Right ventricle myocardium superior (tissue), 1 donor: ENCODE results near the gene CCDC150. TPM values are rescaled to one million over a fixed set of nuclear protein-coding genes. Genes with fewer than 3 reads are reported as not detected.
"Not testable (repeated sequence)": the region's sequence is repeated elsewhere in the genome, so short reads cannot be mapped to it uniquely, and the experiment has no call there.

Source experiments
- ATAC-seq: fragments of 200-7000 bp; cut with Tn5 transposase; one replicate; pipeline ENCODE4 v1.9.1; 2020; ENCODE audit warnings: mild to moderate bottlenecking; ENCODE audit not compliant: poor library complexity
- DNase-seq: peaks from one replicate; pipeline ENCODE4 v3.0.0-alpha.2; 2020
- intact Hi-C: fragments of 100-400 bp; cut with DNase I; formaldehyde crosslinking; loops from one replicate; pipeline ENCODE4 v1.11.2; 2022
- long read RNA-seq: library from polyadenylated mRNA; unstranded; transcript quantifications from one replicate; pipeline ENCODE4 v2.0.0, GENCODE V29; 2021
- total RNA-seq: library from RNA; stranded (reverse); fragmentation: NEBNext Ultra II Directional; extraction: Animal tissue kit (Norgen Biotek cat#: 25700); gene quantifications from one replicate; pipeline ENCODE4 v1.2.1, GENCODE V29; 2021
- donor health status: DM: no; HTN: yes; CAD: no; lungs with severe emphysema.

Gene CCDC150
- 0.97 TPM for total RNA-seq
- long read RNA-seq, partial matches to known transcripts, result 0 of 1 reads
- long read RNA-seq, other reads (novel, unspliced or antisense), result 1 of 1 reads

- ATAC-seq (peak; percentile 100), DNase-seq (peak; percentile 96)
- intact Hi-C loops, result no loop called here
These were observed at the start of gene CCDC150 for GRCh38 chr2:196639180-196640030. CCDC150 (plus strand) TSS chr2:196639715; CDS start chr2:196639767, 52 bp downstream.

GRCh38 chr2:196590286-196590685 is 49.2 kb upstream of the CCDC150 start:
- intact Hi-C loops, result loop anchor here (10.0 kb wide), 2 partner anchors 55 to 115 kb away; no protein-coding TSS in a partner anchor
- ATAC-seq, result no peak
- DNase-seq, result no peak

GRCh38 chr2:196591004-196591403 is 48.5 kb upstream of the CCDC150 start:
- intact Hi-C loops, result loop anchor here (10.0 kb wide), 2 partner anchors 56 to 116 kb away; no protein-coding TSS in a partner anchor
- DNase-seq, result no peak

DNA sequence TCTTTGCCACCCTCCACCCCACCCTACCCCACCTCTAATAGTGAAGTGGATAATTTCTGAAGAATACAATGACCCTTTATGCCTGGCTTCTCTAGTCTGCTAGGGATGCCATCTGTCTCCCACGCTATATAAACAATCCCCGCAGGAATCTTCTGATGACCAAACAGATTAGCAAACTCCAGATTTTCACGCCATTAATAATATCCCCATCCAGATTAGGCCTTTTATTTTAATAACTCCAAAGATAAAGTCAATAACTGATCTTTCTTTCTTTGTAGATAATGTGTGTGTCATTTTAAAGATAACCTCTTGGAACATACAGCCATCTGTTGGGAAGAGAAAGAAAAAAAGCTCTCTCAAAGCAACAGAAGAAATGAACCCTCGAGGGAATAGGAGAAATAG is 47.9 kb upstream of the CCDC150 start:
- no peak for ATAC-seq
- no peak for DNase-seq
- intact Hi-C loops, result loop anchor here (10.0 kb wide), 2 partner anchors 57 to 117 kb away; no protein-coding TSS in a partner anchor

More at GRCh38 chr2:196591004-196591403, 48.5 kb upstream of the CCDC150 start:
- no peak for ATAC-seq

DNA sequence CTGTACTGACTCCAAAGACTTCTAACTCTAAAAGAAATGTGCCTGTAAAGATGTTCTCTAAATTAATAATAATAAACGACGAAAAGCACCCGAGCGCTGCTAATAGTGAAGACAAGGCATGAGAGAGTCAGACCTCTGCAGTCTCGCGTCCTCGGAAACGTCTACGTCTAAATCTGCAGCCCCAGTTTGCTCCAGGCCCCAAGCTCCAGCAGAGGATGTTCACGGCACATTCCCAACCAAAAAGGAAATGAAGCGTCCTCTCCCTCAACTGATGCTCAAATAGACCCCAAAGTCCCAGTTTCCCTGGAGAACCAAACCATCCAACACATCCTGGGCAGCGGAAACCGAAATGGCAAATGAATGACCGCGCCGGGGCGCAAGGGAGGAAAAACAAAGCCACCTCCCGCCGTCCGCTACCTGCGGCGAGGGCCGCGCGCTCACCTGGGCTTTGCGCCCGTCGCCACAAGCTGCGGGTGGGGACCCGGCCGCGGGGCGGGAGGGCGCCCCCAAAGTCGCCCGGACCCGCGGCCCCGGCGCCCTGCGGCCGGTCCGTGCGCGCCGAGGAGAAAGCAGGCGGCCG is 47.1 kb upstream of the CCDC150 start:
- ATAC-seq (peak; percentile 30), DNase-seq (no peak)
- intact Hi-C loops, result loop anchor here (10.0 kb wide), 2 partner anchors 58 to 118 kb away; no protein-coding TSS in a partner anchor

- DNase-seq (peak; percentile 65), ATAC-seq (peak; percentile 89)
- intact Hi-C loops, result loop anchor here (10.0 kb wide), 2 partner anchors 58 to 118 kb away; no protein-coding TSS in a partner anchor
These were observed 46.3 kb upstream of the CCDC150 start, which contains the start of gene HECW2 for GRCh38 chr2:196592911-196593881. HECW2 (minus strand) TSS chr2:196593554.

DNA sequence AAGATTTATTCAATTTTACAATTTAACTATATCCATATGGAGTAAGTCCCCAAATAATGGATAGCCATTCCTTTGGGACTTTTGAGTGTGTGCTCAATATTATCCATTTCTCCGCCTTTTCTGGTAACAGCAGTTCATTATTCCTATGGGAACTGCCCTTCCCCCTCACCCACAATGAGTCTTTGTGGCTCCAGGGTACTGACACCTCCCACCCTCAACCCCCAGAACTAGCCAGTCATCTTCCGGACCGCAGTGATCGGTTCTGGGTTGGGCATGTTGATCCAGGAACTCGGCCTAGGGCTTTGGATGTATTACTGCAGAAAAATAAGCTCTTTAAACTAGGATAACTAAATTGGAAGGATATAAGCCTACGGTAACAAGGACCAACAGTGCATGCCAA is 45.4 kb upstream of the CCDC150 start:
- intact Hi-C loops, result loop anchor here (10.0 kb wide), 2 partner anchors 59 to 119 kb away; no protein-coding TSS in a partner anchor
- ATAC-seq, result no peak
- DNase-seq, result no peak

DNA sequence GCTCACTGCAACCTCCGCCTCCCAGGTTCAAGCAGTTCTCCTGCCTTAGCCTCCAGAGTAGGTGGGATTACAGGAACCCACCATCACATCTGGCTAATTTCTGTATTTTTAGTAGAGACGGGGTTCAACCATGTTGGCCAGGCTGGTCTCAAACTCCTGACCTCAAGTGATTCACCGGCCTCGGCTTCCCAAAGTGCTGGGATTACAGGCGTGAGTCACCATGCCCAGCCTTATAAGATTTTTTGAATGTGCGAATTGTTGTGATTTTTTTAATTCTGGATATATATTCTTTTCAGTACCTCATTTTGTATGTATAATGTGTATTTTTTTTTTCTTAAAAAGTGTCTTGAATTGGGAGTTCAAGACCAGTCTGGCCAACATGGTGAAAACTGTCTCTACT is 42.0 kb upstream of the CCDC150 start:
- intact Hi-C loops, result loop anchor here (10.0 kb wide), 2 partner anchors 63 to 123 kb away; no protein-coding TSS in a partner anchor
- DNase-seq (no peak), ATAC-seq (no peak)

DNA sequence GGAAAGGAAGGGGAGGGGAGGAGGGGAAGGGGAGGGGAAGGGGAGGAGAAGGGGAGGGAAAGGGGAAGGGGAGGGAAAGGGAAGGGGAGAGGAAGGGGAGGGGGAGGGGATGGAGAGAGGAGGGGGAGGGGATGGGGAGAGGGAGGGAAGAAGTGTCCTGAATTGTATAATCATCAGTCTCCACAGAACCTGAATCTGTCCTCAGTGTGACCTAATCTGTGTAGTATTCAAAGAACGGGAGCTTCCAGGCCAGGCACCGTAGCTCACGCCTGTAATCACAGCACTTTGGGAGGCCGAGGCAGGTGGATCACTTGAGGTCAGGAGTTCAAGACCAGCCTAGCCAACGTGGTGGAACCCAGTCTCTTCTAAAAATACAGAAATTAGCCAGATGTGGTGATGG is 41.1 kb upstream of the CCDC150 start:
- ATAC-seq (no peak), DNase-seq (no peak)
- intact Hi-C loops, result loop anchor here (10.0 kb wide), 2 partner anchors 64 to 124 kb away; no protein-coding TSS in a partner anchor

DNA sequence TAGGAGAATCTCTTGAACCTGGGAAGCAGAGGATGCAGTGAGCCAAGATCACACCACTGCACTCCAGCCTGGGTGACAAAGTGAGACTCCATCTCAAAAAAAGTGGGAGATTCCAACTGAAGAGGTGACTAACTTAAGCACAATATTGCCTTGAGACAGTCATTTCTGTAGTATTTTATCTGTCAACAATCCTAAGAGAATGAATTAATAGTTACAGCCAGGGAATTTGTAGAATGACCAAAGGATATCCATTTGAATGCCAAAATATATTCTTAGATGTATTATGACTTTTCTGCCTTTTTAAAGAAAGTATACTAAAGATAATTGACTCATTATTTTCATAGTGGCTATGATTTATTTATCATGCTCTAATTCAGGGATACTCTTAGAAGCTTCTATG is 40.7 kb upstream of the CCDC150 start:
- no peak for DNase-seq
- intact Hi-C loops, result loop anchor here (10.0 kb wide), 2 partner anchors 64 to 124 kb away; no protein-coding TSS in a partner anchor
- ATAC-seq, result no peak

DNA sequence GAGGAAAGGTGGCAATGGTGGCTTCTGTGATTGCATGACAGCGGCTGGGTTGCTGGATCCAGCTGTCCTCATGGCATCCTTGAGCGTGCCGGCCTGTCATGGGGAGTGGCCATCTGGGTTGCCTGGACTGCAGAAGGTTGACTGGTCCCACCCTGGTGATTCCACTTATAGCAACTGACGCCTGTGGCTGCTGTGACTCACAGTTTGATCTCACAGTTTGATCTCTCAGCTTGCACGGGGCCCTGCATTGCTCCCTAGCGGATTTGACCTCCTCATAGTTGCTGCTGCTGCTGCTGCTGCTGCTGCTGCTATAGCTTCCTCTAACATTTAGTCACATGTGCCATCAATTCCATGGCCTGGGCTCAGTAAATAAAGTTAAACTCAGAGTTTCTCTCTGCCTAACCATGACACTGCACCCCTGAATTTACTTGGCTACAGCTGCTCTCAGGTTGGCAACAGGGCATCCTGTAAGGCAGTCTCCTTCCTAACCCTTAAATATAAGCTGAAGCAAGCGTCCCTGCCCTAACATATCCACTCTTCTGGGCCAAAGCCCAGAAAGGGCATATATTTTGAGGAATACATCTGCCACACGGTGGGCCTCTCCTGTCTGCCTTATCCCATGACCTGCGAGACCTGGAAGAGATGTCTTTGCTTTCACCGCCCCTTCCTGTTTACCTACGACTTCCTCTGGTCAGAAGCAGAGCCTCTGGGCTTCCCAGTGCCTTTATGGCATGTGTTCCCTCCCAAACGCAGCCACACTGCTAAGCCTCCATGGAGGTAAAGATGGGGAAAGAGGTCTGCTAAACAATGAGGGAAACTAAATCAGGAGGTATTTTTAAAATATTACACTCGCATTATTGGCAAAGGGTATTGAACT is 37.8 kb upstream of the CCDC150 start:
- intact Hi-C loops, result no loop called here
- ATAC-seq (peak; percentile 95), DNase-seq (peak; percentile 69)

- ATAC-seq, result no peak
These were observed 35.3 kb upstream of the CCDC150 start for GRCh38 chr2:196604196-196604595.

GRCh38 chr2:196606516-196606915 is 33.0 kb upstream of the CCDC150 start:
- no peak for ATAC-seq
- DNase-seq, result no peak
- intact Hi-C loops, result no loop called here

More at GRCh38 chr2:196604196-196604595, 35.3 kb upstream of the CCDC150 start:
- DNase-seq, result no peak
- intact Hi-C loops, result no loop called here

- intact Hi-C loops, result no loop called here
- ATAC-seq (no peak), DNase-seq (no peak)
These were observed 32.4 kb upstream of the CCDC150 start for GRCh38 chr2:196607073-196607472.

GRCh38 chr2:196607896-196608295 is 31.6 kb upstream of the CCDC150 start:
- DNase-seq, ATAC-seq, intact Hi-C loops: not testable (repeated sequence)

- ATAC-seq, result no peak
- no peak for DNase-seq
- intact Hi-C loops, result no loop called here
These were observed 29.7 kb upstream of the CCDC150 start for GRCh38 chr2:196609806-196610205.

GRCh38 chr2:196610796-196611195 is 28.7 kb upstream of the CCDC150 start:
- DNase-seq (no peak), ATAC-seq (no peak)
- intact Hi-C loops, result no loop called here
